HL-60 (cell line): ENCODE results near the gene PDXK.

Source experiments
- DNase-seq, 2 experiments: peaks; one replicate each; pipeline ENCODE4 v3.0.0-alpha.2; 2010 to 2020; ENCODE audit warnings: low read depth in 1 of 2, low spot score in 1 of 2
- H3K27ac ChIP-seq: fragments of 250-450 bp; sonication (Bioruptor Pico); replicated peaks from 2 replicates; pipeline ENCODE4 v1.5.1; 2020; ENCODE audit warnings: mild to moderate bottlenecking, moderate library complexity
- H3K27me3 ChIP-seq: fragments of 250-450 bp; sonication (Bioruptor Pico); 2 replicates; pipeline ENCODE4 v1.5.1; 2021; ENCODE audit warnings: mild to moderate bottlenecking, moderate library complexity; ENCODE audit not compliant: insufficient read depth, poor library complexity, severe bottlenecking
- H3K4me3 ChIP-seq: replicated peaks from 2 replicates; pipeline ENCODE4 v1.5.1; 2011; ENCODE audit warnings: mild to moderate bottlenecking, control low read depth, low read length; ENCODE audit not compliant: insufficient read depth
- GABPA ChIP-seq: IDR thresholded peaks from 2 replicates; pipeline ENCODE4 v1.6.1; 2012; ENCODE audit warnings: low read depth
- POLR2AphosphoS5 ChIP-seq: IDR thresholded peaks from 2 replicates; pipeline ENCODE4 v1.6.1; 2012; ENCODE audit warnings: low read depth
- SPI1 ChIP-seq: IDR thresholded peaks from 2 replicates; pipeline ENCODE4 v1.6.1; 2012; ENCODE audit warnings: low read depth, mild to moderate bottlenecking, borderline replicate concordance
- TF ChIP-seq, protein P1 (sequence below): IDR thresholded peaks from one replicate; pipeline ENCODE4 v1.5.1; 2011; ENCODE audit warnings: low read length, control low read depth, inconsistent platforms; ENCODE audit not compliant: insufficient read depth
- TF ChIP-seq, protein P2 (sequence below): IDR thresholded peaks from 2 replicates; pipeline ENCODE4 v1.6.1; 2012; ENCODE audit warnings: low read depth; ENCODE audit not compliant: insufficient replicate concordance

Gene PDXK

DNA sequence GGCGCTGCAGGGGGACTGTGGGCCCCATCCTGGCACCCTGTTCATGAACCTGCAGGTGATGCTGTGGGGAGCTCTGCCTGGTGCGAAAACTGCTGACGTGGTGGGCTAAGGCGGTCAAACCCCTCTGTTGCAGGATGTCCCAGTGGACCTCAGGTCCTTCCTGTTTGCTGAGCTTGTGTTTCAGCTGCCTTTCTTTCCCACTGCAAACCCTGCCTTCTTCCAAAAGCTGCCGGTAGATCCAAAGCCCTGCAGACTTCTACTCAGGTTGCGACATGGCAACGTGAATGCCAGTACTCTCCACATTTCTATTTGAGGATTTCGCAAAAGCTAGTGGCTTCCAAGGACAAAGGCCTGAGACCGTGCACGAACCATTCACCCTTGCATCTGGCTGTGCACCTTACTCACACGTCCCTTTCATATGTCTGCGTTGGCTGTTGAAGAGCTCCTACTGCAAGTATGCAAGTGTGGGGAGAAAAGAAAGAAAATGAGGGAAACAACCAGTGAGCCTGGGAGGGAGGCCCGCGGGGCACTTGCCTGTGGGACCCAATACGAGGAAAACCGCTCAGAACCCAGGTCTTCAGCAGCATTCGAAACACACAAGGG lies 64.3 kb downstream of the PDXK start:
- Histone ChIP-seq H3K27me3 (no peaks in the 10 kb centered on the region), H3K4me3 (no peak overlapping the region), H3K27ac (no peak overlapping the region; the same call in 1 of the 2 replicates)
- no peak for TF ChIP-seq SPI1
- TF ChIP-seq GABPA: no peak
- no peak for TF ChIP-seq POLR2AphosphoS5
- TF ChIP-seq, protein P1, sequence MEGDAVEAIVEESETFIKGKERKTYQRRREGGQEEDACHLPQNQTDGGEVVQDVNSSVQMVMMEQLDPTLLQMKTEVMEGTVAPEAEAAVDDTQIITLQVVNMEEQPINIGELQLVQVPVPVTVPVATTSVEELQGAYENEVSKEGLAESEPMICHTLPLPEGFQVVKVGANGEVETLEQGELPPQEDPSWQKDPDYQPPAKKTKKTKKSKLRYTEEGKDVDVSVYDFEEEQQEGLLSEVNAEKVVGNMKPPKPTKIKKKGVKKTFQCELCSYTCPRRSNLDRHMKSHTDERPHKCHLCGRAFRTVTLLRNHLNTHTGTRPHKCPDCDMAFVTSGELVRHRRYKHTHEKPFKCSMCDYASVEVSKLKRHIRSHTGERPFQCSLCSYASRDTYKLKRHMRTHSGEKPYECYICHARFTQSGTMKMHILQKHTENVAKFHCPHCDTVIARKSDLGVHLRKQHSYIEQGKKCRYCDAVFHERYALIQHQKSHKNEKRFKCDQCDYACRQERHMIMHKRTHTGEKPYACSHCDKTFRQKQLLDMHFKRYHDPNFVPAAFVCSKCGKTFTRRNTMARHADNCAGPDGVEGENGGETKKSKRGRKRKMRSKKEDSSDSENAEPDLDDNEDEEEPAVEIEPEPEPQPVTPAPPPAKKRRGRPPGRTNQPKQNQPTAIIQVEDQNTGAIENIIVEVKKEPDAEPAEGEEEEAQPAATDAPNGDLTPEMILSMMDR: no peak
- TF ChIP-seq, protein P2, sequence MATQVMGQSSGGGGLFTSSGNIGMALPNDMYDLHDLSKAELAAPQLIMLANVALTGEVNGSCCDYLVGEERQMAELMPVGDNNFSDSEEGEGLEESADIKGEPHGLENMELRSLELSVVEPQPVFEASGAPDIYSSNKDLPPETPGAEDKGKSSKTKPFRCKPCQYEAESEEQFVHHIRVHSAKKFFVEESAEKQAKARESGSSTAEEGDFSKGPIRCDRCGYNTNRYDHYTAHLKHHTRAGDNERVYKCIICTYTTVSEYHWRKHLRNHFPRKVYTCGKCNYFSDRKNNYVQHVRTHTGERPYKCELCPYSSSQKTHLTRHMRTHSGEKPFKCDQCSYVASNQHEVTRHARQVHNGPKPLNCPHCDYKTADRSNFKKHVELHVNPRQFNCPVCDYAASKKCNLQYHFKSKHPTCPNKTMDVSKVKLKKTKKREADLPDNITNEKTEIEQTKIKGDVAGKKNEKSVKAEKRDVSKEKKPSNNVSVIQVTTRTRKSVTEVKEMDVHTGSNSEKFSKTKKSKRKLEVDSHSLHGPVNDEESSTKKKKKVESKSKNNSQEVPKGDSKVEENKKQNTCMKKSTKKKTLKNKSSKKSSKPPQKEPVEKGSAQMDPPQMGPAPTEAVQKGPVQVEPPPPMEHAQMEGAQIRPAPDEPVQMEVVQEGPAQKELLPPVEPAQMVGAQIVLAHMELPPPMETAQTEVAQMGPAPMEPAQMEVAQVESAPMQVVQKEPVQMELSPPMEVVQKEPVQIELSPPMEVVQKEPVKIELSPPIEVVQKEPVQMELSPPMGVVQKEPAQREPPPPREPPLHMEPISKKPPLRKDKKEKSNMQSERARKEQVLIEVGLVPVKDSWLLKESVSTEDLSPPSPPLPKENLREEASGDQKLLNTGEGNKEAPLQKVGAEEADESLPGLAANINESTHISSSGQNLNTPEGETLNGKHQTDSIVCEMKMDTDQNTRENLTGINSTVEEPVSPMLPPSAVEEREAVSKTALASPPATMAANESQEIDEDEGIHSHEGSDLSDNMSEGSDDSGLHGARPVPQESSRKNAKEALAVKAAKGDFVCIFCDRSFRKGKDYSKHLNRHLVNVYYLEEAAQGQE: no peak
- peak; percentile 76 to 79 for DNase-seq

DNA sequence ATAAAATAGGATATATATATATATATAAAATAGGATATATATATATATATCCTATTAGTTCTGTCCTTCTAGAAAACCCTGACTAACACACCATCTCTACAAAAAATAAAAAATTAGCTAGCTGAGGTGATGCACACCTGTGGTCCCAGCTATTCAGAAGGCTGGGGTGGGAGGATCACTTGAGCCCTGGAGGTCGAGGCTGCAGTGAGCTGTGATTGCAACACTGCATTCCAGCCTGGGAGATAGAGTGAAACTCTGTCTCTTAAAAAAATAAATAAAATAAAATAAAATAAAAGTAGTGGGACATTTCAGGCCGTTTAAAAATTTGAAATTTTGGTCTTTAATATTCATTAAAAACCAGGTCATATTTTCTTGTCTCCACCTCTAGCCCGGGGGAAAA lies 66.2 kb downstream of the PDXK start:
- Histone ChIP-seq H3K27ac (no peak overlapping the region), H3K27me3 (no peaks in the 10 kb centered on the region), H3K4me3 (no peak overlapping the region)
- DNase-seq: no peak
- no peak for TF ChIP-seq GABPA
- TF ChIP-seq, protein P1: no peak
- TF ChIP-seq, protein P2: no peak

DNA sequence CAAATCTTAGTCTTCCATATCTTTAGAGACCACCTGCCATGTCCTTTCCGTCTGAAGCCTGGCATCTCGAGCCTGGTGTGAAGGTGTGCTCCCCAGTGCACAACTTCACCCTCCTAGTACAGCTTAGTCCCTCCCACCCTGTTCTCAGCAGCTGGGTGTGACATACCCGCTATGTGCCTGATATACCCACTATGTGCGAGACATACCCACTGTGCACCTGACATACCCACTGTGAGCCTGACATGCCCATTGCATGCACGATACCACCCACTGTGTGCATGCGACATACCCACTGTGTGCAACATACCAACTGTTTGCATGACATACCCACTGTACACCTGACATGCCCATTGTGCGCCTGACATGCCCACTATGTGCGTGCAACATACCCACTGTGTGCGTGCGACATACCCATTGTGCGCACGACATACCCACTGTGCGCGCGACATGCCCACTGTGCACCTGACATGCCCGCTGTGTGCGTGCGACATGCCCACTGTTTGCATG lies 67.4 kb downstream of the PDXK start:
- no peak overlapping the region for H3K27ac ChIP-seq
- TF ChIP-seq, protein P2: no peak
- no peak for TF ChIP-seq GABPA
- no peak for TF ChIP-seq SPI1
- no peak for TF ChIP-seq POLR2AphosphoS5
- TF ChIP-seq, protein P1: no peak
- no peak overlapping the region for H3K4me3 ChIP-seq
- no peaks in the 10 kb centered on the region for H3K27me3 ChIP-seq
- DNase-seq: no peak
